Stimulated activated CD4-positive, alpha-beta T cell treated with anti-CD3 and anti-CD28 coated beads, Interleukin-1b, Interleukin-23, amount 100 ng/mL, for 1 hour (primary cell): ENCODE measurements around the gene MRAS.

Experiments used
- DNase-seq, 2 donors: peaks; one replicate each; pipeline ENCODE4 v3.0.0-alpha.2; 2020; ENCODE audit warnings: low read depth in 2 of 2

Gene MRAS

DNA sequence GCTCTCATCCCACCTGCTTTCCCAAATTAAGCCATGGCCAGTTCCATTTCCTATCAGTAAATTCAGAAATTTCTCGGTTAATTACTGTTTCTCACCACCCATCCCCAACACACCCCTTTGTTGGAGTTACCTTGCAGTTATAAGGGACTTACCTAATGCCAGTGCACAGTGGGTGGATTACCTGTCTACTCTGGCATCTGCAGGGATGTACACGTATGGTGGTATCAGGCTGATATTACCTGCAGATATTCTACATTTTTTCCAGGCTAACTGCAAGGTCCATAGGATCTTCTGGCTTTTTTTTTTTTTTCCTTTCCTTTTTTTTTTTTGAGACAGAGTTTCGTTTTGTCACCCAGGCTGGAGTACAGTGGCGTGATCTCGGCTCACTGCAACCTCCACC is 7.9 kb upstream of the MRAS start:
- DNase-seq = no peak

DNA sequence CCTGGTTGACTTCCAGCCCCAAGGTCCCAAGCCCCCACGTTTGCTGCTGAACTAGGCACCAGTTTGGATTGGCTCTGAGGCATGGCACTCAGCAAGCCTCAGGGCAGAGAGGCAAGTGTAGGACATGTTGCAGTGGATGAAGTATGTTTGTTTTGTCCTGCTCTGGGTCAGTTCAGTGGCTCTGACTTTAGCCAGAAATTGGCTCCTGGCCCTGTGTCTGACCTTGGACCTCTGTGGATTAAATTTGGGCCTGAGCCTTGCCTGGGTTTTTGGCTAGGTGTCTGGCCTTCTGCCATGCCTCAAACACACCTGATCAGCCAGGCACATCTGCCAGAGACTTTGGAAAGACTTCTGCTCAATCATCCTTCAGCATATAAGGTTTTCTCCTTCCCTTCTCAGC is 3.6 kb upstream of the MRAS start:
- no peak for DNase-seq

DNA sequence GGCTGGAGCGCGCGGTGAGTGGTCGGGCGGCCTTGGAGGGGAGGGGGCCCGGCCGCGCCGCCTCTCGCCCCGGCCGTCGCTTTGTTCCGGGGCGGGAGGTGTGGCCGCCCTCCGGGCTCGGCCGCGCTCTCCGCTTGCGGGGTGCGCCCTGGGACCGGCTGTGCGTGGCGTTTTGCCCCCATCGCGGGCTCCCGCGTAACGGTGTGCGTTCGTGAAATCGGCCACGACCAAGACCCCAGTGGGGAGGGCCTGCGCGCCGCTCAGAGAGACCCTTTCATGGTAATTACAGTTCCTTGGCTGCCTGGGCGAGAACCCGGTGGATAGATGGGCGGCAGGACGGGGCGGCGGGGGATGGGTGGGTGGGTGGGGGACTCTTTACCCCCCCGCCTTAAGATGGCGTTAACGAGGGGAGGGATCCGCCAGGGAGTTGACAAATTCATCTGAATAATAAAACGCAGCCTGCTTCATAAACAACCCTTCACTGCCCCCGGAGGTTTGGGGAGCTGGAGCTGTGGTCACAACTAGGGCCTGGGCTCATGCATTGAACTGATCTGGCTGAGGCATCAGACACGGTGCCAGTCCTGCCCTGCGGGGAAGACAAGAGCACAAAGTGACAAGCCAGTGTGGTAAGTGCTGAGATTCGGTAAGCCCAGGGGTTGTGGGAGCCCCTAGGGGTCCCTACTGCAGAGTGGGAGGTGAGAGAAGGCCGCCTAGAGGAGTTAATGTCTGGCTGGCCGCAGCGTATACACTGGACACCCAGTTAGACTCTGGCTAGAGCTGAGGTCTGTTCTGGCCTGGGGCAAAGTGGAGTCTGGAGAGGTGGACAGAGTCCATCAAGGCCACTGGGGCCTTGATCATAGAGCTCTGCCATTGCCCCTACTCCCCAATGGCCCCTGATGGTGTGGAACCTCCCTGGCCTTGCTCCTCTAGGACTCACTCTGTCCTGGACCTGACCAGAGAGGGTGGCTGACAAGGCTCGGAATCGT is 668 bp downstream of the MRAS start:
- no peak for DNase-seq

DNA sequence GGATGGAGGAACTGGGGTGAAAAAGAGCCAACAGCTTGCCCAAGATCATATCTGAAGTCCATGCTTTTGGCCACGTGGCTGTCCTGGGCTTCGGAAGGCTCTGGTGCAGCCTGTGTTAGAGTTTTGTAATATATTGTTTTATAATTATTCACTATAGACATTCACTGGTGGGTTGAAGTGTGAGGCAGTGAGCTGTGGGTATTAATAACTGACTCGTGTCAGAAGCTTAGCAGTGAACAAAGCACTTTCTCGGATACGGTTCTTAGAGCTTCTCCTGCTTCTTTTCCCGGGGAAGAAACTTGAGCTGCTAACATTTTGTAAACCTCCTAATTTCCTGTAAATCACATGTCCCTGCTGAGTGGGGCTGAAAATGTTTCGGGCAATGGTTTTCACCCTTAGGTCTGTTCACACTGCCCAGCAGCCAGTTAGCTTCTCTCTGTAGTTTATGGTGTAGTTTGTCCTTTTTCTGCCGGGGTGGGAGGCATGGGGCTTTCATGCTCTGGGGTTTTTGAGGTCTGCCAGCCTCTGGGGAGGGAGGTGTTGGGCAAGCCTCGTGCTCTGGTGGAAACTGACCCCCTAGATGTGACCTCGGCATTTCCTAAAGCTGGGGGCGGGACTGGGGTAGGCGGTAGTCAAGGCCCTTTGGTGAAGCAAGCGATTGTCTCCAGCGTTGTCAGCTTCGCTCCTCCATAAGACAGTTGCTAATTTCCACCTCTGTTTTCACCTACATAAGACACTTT is 1.7 kb downstream of the MRAS start:
- DNase-seq = no peak

DNA sequence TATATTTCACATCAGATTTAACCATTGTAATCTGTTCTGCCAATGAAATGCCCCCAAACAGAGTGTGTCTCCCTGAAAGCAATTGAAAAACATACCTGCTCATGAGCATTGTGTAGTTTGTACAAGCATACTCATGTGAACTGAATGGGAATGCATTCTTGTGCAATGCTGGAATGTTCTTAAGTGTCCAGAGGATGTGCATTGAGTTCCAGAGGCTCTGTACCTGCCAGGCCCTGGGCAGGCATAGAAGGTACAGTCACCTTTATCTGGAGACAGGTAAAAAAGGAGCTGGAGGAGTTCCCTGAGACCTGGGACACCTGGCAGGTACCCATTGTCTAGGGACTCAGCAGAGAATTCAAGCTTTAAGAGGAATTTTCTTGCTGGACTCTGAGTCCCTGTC is 2.8 kb downstream of the MRAS start:
- DNase-seq = no peak

DNA sequence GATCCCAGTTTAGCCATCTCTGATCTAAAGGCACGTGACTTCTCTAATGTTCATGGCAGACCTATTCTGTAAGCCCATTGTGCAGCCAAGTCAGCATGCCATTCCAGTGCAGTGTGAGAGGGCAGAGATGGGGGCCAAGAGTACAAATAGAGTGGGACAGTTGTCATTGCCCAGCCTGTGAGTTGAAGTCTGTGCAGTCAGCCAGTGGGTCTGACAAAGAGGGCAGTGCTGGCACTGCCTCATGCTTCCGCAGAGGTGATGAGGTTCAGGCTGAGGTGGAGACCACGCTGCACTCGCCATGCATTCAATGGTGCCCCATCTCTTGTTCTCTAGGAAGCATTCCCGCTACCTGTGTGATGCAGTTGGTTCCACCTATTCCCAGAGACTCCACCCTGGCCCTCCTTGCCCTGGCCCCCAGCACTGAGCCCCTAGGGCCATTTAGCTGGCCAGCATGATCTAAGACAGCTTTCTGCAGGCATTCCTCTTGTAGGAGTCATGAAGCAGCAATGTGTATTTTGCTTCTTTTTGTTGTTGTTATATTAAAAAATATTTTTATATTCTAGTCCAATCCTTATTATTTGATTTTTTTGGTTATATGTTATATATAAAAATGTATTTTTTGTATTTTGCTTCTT is 3.7 kb downstream of the MRAS start:
- no peak for DNase-seq

DNA sequence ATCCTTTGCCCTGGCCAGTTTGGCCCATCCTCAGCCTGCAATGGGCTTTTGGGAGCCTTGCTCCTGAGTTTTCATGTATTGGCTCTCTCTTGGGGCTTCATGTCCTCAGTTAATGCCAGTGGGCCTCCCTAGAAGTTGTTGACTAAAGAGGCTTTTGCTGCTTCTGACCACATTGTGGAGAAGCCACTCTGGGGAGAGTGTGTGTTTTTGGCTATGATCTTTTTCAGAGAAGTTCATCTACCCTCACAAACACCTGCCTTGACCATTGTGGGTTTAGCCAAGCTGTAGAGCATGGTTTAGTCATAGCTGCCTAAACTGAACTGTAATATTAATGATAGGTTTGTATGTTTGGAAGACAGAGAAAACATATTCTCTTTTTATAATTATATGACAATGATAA is 6.0 kb downstream of the MRAS start:
- no peak for DNase-seq

DNA sequence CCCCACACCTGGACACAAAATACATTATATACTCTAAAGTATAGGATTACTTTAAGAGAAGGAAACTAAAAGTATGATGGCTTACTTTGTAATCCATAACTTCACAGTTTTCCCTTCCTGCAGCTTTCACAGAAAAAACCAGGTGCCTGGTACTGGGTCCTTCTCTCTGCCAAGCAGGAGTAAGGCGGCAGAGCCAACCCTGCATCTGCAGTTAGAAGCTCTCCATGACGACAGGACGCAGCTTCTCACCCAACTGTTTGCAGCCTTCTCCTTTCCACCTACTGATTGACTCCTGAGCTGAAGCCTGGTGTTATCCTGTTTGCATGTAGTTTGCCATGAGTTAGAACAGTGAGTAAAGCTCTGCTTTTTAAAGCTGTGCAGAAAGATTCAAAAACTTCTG is 6.7 kb downstream of the MRAS start:
- no peak for DNase-seq

DNA sequence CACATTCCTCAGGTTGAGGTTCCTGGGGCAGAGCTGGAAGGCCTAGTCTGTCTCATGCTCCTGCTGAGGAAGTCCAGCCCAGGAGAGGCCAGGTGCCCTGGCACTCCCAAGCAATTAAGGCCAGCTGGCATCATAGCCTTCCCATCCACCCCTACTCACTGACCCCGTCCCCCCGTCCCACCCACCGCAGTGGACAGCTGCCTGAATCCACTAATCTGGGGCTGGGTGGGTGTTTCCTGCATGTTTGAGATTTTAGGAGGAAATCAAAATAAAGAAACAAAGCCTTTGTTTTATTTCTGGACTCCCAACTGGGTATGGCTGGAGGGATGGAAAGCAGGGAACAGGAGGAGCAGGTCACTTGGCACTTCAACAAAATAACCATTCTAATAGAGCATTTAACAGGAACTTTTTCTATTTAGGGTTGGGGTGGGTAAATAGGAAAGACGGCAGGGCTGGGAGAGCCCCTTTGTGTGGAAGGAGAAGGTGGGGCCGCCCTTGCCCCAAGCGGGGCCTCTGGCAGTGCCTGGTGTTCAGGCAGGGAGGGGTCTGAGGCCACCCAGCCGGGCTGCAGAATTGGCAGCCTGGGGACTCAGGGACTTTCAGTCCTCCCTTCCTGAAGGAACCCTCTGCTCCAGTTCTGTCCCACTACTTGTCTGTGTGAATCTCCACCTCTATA is 8.5 kb downstream of the MRAS start:
- no peak for DNase-seq

DNA sequence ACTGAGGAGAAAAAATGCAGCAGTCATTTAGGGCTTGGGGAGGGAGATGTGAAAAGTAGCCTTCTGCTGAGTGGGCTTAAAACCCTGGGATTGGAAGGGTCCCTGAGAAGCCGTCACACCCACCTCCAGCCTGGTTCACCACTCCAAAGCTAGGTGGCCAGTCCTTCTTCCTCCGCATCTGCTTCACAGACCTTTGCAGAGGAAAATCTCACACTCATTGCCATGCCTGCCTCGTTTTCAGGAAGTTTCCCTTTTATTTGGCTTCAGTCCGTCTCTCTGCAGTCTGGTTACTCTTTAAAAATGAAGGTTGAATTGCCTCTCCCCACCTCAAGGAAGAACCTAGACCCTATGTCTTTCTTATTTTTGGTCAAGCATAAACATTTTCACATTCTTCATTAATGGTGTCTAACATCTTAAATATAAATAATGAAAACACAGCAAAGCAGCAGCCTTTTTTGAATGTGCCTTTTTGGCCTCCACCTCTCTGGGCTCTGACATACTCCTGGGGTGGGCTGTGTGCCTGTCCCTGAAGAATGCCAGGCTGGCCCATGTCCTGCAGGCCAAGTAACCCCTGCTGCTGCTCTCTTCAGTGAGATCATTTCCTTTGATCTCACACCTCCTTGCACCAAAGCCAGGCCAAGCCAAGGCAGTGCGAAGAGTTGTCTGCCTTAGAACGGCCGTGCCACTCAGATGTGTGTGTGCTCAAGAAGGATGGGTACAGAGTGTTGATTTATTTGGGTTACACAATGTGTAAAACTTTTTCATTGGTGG is 11.0 kb downstream of the MRAS start:
- no peak for DNase-seq

DNA sequence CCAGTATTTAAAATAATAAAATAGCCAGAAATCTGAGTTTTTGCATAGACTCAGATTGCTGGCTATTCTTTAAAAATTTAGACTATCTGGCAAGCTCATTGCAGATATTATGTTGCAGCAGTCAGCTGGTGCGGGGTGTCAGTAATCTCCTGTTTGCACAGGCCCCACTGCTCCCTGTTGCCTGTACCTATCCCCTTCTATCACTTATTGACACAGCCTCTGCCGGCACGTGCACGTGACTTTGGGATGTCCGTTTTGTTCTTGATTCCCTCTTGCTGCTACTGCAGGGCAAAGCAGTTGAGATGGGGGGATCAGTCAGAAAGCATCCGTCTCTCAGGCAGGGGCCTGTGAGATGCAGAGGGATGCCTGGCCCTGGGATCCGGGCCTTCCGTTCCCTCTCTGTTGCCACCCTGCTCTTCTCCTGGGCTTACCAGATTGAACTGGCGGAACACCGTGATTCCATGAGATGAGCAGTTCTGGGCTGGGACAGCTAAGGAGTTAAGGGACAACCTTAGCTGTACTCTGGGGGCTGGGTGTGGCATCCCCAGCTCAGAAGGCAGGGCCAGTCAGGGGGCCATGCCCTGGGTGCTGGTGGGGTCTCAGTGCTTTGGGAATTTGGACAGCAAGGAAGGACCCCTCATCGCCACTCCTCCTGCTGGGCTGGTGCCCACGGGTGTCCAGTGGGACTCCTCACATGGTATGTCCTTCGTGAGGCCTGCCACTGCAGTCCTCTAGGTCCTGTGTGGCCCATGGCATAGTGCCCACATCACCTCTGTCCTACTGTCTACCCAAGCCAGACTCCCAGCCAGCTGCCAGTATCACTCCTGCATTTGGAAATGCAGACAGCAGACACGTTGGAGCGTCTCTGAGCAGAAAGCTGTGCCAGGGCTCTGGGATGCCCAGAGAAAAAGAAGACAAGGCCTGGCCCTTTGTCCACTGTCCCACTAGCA is 11.8 kb downstream of the MRAS start:
- no peak for DNase-seq

DNA sequence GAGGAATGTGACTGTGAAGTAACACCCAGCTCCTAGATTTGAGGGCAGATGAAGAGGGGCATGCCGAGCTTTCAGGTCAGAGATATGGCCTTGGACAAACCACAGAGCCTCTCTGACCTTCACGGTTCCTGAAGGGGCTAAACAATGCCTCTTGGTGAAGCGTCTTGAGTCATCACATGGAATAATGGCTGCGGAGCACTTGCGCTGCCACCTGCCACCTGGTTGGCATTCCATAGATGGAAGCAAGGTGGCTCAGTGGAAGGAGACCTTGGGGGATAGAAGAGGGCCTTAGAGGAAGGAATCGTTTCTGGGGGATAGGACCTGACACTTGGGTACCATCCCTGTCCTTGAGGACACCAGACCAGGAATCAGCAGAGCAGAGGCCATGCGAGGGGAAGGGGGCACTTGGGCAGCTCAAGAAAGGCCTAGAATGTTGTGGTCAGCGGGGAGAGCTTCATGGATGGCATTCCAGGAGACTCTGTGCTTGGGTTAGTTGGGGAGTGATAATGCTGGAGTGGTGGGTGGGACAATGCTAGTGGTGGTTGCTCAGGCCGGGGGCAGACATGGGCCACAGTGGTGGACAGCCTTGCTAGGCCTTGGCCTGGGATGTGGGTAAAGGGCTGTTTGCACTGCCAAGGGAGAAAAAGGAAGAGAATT is 12.6 kb downstream of the MRAS start:
- DNase-seq = no peak

DNA sequence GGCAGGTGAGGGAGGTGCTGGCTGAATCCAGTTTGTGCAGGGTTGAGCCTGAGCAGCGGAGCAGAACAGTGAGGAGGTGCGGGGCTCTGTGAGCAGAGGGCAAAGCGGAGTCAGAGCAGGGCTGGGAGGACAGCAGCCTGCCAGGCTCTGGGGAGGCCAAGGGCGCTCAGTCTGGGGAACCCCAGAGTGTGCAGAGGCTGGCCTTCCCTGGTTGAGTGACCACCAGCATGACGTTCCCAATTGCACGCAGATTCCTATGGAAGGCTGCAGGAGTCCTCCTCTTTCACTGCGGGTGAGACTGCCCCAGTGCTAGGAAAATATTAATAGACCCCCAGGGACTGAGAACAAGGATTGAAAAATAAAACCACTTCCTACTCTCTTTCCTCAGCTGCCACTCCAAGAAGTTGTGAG is 13.2 kb downstream of the MRAS start:
- no peak for DNase-seq

DNA sequence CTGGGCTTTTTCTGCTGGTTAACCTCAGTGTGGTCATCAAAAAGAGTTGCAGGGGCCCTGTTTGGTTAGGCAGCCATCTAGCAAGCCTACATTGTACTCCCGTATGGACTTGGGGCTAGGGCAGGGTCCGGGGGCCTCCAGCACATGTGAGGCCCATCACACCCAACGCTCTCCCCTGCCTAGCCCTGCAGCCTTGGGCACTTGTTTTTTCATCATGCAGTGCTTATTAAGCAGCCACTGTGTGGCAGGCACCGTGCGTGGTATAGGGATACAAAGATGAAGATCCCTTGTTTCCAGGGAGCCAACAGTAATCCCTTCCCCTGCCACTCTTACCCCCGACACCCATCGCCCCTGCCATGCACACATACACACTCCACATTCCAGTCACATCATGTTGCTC is 14.2 kb downstream of the MRAS start:
- DNase-seq = no peak

DNA sequence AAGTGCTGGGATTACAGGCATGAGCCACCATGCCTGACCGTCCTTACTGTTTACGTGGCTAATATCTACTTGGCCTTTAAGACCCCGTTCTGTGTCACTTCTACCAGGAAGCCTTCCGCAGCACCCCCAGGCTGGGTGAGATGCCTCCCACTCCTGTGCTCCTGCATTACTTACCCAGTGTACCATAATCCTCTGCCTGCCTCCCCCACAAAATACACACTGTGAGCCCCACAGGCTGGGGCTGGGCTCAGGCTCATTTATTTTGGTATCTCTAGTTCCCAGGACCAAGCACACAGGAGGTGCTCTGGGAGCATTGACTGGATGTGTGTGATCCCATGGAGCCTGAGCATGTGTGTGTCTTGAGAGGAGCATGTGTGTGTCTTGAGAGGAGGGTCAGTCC is 14.9 kb downstream of the MRAS start:
- no peak for DNase-seq

DNA sequence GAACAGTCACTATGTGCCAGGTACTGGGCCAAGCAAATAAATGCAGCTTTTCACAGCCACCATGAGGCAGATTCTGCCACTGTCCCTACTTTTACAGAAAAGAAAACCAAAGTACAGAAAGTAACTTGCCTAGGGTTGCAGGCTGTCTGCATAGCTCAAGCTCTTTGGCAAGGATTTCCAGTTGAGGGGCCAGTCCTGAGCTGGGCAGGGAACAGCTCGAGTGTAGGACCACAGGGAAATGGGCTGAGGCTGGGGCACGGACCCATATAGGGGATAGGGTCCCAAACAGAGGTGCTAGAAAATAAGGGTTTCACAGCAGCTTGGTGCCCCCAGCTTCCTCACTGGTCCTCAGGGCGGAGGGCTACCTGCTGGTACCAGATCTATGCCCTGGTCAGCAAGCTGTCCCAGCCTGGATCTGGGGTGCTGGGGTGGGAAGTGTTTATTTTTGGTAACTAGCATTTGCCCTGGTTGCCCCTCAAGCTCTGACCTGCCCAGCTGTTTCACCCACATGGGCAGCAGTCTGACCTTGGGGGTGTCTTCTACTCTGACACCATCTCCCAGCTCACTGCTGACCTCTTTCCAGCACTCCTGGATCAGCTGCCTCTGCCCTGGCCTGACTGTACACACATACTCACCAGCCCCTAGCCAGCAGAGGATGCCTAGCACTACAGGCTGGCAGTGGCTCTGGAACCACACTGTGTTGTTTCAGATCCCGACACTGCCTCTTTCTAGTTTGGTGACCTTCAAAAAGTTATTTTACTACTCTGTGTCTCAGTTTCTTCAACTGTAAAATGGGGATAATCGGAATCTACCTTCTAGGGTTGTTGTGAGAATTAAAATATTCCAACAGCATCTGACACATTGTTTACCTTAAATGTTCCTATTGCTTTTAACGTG is 16.2 kb downstream of the MRAS start:
- no peak for DNase-seq

DNA sequence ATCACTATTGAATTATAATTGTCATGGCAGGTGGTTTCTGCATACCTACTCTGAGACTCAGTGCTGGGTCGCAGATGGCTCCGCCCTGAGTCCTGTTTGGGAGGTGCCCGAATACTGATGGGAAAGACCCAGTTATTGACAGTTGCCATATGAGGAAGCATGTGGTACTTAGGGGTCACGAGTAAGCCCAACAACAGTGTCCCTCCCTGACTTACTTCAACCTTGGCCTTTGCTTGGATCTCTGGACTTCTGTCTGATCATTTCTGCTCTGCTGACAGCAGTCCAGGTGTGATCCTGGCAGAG is 16.8 kb downstream of the MRAS start:
- DNase-seq = no peak

DNA sequence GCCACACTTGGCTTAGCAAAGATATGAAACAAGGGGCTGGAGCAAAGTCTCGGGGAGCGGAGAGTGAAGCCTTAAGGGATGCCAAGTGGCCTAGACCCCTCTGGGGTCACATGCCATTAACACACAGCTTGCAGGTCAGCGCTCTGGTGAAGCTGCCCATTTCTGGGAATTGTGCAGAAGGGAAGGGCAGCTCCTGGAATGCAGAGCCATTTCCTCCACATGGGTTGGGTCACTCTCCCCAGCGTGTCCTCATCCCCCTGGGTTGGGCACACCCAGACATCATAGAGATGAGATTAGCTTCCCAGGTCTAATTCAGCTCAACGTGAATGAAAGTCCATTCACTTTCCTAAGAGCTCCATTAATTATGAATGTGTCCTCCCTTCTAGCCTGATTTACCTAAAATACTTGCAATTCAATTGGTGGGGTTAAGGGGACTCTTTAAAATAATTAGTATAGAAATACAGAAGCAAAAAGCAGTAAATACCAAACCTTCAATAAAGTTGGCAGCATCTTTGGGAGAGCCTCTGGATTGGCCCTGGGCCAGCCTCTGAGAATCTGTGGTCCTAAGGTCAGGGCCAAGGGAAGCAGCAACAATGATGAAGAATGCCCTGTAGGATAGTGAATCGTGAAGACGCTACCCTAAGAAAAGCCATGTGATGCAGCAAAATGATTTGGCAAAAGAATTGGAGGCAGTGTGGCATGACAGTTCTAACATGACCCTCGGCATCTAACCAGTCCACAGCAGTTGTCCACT is 17.8 kb downstream of the MRAS start:
- no peak for DNase-seq
